Stromal cell of bone marrow (primary cell): ENCODE measurements around the gene SYDE1.

Source experiments
- DNase-seq: peaks from one replicate; pipeline ENCODE4 v3.0.0-alpha.2; 2012; ENCODE audit warnings: low read depth

The SYDE1 gene

DNA sequence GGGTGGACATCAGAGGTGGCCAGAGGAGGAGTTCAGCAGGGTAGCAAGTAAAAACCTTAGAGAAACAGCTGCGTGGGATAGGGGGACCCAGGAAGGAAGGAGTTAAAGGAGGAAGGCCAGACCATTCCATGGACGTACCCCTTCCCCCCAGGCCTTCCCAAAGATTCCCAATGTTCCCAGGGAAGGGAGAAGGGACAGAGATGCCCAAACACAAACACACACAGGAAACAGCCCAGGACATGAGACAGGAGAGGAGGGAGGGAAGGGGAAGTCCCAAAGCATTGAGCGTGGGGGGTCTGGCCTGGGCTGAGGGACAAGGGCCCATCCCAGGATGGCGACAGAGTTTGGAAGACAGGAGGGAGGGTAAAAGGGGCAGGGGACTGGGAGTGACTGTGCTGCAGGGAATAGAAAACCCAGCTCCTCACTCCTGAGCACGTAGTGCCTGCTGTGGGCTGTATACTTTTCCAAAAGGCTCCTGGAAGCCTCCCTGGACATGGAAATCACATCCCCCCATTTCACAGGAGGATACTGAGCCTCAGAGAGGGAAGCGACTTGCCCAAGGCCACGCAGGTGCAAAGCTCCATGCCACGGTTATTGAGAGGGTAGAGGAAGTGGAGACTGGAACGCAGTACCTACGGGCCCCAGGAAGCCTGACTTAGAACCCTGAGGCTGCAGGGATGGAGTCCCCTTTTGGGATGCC lies 1.1 kb downstream of the SYDE1 start:
- no peak for DNase-seq

GRCh38 chr19:15108845-15109767 lies 1.9 kb downstream of the SYDE1 start:
- no peak for DNase-seq

GRCh38 chr19:15109768-15110417 lies 2.7 kb downstream of the SYDE1 start:
- no peak for DNase-seq

DNA sequence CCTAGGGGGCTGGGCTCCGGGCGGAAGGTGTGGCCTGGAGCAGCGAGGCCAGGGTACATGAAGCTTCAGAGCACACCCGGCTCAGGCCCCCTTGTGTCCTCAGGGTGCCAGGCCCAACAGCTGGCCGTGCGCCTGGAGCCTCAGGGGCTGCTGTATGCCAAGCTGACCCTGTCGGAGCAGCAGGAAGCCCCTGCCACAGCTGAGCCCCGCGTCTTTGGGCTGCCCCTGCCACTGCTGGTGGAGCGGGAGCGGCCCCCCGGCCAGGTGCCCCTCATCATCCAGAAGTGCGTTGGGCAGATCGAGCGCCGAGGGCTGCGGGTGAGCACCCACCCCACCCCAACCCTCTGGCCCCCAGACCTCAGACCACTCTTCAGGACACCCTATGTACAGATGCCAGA lies 3.2 kb downstream of the SYDE1 start:
- DNase-seq, result no peak

GRCh38 chr19:15111758-15112157 lies 4.6 kb downstream of the SYDE1 start:
- no peak for DNase-seq

DNA sequence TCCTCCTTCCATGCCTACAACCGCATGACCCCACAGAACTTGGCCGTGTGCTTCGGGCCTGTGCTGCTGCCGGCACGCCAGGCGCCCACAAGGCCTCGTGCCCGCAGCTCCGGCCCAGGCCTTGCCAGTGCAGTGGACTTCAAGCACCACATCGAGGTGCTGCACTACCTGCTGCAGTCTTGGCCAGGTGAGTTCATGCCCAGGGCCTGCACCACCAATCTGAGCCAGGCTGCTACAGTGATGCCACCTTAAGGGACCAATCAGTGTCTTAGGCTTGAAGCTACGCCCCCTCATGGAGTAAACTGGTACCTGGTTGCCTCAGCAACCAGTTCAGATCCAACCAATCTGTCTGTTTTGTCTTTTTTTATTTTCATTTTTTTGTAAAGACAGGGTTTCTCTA lies 5.2 kb downstream of the SYDE1 start:
- no peak for DNase-seq

GRCh38 chr19:15113245-15114152 lies 6.3 kb downstream of the SYDE1 start:
- no peak for DNase-seq

DNA sequence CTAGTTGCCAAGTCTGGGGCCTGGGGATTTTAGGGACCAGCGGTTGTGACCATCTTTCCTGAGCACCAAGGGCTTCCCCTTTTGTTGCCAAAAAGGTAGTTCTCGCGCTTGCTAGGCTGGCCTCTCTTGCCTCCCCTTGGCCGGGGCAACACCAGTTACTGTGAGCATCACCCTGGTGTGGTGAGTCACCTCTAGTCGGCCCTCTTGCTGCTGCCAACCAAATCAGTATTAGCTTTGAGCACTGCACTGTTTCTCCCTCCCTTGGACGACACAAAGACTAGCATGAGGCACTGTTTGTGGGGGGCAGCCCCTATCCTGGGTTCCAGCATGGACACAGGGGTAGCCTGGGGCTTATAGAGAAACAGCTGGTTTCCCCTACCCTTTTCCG lies 6.9 kb downstream of the SYDE1 start:
- peak; percentile 50 for DNase-seq

GRCh38 chr19:15115080-15115479 lies 7.9 kb downstream of the SYDE1 start:
- DNase-seq, result peak; percentile 49

DNA sequence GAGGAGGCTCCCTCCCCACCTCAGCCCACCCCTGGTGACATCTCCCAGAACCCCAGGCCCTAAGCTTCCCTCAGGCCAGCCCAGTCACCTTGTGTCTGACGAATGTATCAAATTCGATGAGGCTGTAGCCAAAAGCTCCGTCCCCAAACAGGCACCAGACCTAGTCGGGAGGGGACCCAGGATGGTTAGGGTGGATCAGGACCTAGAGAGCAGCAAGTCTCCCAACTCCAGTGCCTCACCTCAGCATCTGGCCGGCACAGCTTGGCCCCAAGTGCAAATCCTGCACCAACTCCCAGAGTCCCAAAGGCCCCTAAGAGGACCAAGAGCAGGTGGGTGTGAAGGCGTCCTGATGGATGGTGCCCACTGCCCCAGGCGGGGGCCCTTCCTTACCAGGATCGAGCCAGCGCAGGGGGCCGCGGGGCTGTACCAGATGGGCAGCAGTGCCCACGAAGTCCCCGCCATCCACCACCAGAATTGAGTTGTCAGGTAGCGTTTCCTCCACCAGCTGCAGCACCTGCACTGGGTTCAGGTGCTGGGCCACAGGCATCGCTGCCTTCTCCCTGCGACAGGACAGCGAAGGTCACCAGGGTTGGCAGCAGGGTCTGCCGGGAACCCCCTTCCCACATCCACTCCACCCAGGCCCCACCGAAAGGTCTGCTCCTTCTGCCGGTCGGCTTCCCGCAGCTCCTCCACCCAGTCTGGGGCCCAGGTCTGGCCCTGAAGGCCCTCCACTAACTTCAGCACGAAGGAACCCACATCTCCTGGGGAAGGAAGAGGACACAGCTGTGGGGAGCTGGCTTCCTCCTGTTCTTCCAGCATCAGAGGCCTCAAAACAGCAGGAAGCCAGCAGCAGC lies 8.8 kb downstream of the SYDE1 start:
- no peak for DNase-seq

- no peak for DNase-seq
Measured at GRCh38 chr19:15116856-15117255, 9.7 kb downstream of the SYDE1 start.

DNA sequence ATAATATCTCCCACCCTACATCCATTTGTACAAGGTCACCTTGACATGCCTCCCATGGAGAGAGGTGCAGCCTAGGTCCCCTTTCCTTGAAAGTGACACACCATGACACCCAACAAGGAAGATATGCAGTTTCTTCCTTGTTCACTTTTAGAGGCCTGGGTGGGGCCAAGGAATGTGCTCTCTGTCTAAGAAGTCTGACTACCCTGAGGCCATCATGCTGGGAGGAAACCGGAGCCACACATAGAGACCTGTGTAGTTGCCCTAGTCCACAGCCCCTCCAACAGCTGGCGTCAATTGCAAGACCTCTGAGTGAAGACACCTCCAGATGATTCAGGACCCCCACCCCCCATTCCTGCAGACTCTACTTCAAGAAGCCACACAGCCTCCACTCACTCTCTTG lies 11.0 kb downstream of the SYDE1 start:
- no peak for DNase-seq

- DNase-seq, result no peak
Measured at GRCh38 chr19:15118789-15119494, 11.7 kb downstream of the SYDE1 start.

DNA sequence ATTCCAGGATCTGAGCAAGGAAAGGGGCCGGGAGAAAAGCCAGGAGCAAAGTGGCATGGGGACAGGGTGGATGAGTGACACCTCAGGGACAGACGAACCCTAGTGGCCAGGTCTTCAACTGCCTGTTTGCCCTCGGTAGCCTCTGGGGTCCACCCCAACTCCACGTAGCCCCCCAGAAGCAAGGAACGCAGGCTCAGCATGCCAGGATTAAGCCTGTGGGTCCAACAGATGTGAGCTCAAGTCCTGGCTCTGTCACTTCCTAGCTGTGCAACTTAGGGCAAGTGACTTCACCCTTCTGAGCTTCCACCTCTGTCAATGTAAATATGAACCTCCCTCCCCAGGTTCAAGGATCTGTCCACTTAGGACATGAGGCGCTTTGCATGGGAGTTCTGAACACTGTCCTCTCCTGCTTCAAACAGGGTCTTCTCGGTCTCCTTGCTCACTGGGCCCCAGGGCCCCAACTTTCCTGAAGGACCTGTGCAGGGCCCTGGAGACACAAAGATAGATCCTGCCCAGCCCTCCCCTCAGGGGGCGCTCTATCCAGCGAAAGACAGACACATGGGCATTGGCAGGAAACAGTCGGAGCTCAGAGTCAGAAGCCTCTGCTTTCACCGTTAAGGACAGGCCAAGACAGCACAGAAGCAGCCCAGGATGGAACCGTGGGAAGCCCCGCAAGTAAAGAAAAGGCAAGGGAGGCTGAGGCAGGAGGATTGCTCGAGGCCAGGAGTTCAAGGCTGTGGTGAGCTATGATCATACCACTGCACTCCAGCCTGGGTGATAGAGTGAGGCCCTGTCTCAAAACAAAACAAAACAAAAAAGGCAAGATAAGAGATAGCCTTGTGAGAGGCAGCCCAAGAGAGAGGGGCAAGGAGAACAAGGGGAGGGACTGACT lies 13.2 kb downstream of the SYDE1 start:
- DNase-seq, result no peak

DNA sequence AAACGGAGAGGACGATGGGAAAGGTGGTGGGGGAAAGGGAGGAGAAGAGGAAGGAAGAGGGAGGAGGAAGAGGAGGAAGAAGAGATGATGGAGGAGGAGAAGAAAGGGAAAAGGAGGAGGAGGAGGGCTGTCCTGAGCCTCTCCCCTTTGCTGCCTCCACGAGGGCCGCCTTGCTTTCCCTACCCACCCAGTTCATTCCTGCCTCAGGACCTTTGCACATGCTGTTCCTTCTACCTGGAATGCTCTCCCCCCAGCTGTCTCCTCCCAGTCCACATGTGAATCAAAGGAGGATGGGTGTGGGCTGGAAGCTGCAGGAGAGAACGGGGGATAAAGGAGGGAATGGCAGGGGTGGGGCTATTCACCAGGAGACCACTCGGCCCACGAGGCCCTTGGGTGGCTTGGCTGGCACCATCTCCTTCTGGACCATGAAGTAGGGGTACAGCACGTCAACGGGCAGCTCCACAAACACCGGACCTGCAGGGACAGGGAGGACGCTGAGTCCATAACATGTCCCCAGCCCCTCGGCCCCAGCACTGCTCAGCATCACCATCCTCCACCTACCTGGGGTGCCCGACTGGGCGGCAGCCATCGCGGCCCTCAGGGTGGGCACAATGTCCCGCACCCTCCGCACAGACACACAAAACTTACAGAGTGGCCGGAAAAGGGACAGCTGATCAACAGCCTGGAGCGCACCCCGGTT lies 15.3 kb downstream of the SYDE1 start:
- no peak for DNase-seq

GRCh38 chr19:15123031-15123890 lies 16.1 kb downstream of the SYDE1 start:
- no peak for DNase-seq

DNA sequence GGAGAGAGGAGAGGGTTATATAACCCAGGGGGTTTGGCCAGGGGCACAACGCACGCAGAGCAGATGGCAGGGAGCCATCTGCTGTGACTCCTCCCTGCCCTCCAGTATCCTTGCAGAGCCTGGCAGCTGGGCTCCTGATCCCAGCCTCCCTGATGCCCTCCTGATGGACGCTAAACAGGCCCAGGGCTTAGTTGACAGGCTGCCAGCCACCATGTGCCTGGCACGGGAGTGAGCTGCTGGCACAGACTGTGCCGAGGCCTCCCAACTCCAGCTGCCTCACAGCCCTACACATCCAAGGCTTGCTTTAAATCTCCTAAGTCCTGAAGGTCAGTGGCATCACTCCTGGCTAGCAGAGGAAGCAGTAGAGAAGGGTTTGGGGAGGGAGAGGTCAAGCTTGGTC lies 16.7 kb downstream of the SYDE1 start:
- DNase-seq, result no peak
